Measurements from ENCODE around the gene FAM76B. TPM values are rescaled to one million over a fixed set of nuclear protein-coding genes. Genes with fewer than 3 reads are reported as not detected.

The FAM76B gene
- polyA plus RNA-seq, 1 donor (not counting 4 experiments of a cell fraction or from before 2014, with no cell fraction given), result 17.4 TPM

DNA sequence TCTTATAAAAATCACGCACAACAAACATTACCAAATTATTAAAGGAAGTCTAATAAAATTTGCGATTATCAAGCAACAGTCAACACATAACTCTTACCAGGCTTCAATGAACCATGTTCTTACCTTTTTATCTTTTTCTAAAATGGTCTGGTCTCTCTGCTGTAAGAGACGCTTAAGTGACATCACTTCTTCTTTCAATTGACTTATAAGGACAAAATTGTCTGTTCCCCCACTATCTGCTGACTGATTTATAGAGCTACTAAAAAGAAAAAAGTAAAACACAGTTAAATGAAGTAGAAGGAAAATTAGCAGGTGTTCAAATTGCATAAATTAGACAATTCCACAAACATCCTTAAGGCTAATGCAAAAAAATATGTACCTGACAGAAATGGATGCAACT lies 10.9 kb downstream of the FAM76B start:
- dilution Hi-C loops (cut with MboI; ENCODE audit: extremely low pct_ligation_motif_present, low sequenced_read_pairs), result no loop called here
- no peaks in the 10 kb centered on the region for H3K9me3 ChIP-seq (ENCODE audit: control insufficient read depth, low read depth, low read length)
- no peak for FAIRE-seq

DNA sequence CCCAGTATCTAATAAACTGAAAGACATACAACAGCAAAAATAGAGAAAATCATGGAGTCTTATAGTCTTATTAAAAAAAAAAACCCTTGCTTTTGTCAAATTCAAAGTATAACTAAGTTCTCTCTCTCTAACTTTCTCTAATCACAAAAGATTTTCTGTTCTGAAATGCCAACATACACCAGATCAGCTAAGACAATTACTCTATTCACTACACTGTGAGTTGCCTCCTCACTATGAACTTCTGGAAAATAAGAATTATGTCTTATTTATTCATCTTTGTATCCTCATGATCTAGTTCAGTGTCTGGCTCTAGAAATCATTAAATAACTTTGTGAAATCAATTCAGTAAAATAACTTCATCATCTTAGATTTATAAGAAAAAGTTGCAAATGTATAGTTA lies 12.7 kb downstream of the FAM76B start:
- no peak overlapping the region for H3K27ac ChIP-seq (ENCODE audit: control insufficient read depth, insufficient read depth, low read length)
- dilution Hi-C loops (cut with MboI; ENCODE audit: extremely low pct_ligation_motif_present, low sequenced_read_pairs), result no loop called here

More for the DNA sequence above, 10.9 kb downstream of the FAM76B start:
- H3K4me1 ChIP-seq (ENCODE audit: control insufficient read depth, extremely low read depth, insufficient read depth, low read length), result no peaks in the 10 kb centered on the region
- no peaks in the 10 kb centered on the region for H3K27me3 ChIP-seq (ENCODE audit: control insufficient read depth, extremely low read depth, insufficient read depth, low read length)
- peaks cover 10 to 26% of the 10 kb centered on the region in 2 experiments for H3K36me3 ChIP-seq (ENCODE audit: control insufficient read depth in 2 of 2, extremely low read depth in 1 of 2, insufficient read depth in 2 of 2, low read length in 2 of 2)
- no peak overlapping the region for H3K9ac ChIP-seq (ENCODE audit: control insufficient read depth, extremely low read depth, insufficient read depth, low read length)
- no peak overlapping the region for H2AFZ ChIP-seq (ENCODE audit: control insufficient read depth, low read length)
- H4K20me1 ChIP-seq (ENCODE audit: control insufficient read depth, extremely low read depth, insufficient read depth, low read length), result no peaks in the 10 kb centered on the region
- no peak overlapping the region for H3K4me3 ChIP-seq (ENCODE audit: control insufficient read depth in 2 of 3, extremely low read depth in 1 of 3, insufficient read depth in 2 of 3, low read depth in 1 of 3, low read length in 3 of 3)
- no peak overlapping the region for H3K27ac ChIP-seq (ENCODE audit: control insufficient read depth, insufficient read depth, low read length)
- no peak overlapping the region for H3K4me2 ChIP-seq (ENCODE audit: control insufficient read depth, extremely low read depth, insufficient read depth, low read depth, low read length)
- no peak for DNase-seq (ENCODE audit: low read depth, low spot score)
- H3K79me2 ChIP-seq (ENCODE audit: control insufficient read depth, insufficient read depth, low read length), result no peaks in the 10 kb centered on the region
- TF ChIP-seq, protein P1, sequence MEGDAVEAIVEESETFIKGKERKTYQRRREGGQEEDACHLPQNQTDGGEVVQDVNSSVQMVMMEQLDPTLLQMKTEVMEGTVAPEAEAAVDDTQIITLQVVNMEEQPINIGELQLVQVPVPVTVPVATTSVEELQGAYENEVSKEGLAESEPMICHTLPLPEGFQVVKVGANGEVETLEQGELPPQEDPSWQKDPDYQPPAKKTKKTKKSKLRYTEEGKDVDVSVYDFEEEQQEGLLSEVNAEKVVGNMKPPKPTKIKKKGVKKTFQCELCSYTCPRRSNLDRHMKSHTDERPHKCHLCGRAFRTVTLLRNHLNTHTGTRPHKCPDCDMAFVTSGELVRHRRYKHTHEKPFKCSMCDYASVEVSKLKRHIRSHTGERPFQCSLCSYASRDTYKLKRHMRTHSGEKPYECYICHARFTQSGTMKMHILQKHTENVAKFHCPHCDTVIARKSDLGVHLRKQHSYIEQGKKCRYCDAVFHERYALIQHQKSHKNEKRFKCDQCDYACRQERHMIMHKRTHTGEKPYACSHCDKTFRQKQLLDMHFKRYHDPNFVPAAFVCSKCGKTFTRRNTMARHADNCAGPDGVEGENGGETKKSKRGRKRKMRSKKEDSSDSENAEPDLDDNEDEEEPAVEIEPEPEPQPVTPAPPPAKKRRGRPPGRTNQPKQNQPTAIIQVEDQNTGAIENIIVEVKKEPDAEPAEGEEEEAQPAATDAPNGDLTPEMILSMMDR (optimal IDR thresholded peaks at IDR 0.05 in 1 of 3, IDR thresholded peaks at IDR 0.05 in 1 of 3, conservative IDR thresholded peaks at IDR 0.05 in 1 of 3; ENCODE audit: extremely low read depth in 1 of 3, insufficient read depth in 2 of 3, low read length in 3 of 3), result no peak
- TF ChIP-seq EZH2 (IDR thresholded peaks at IDR 0.05; ENCODE audit: low read length), result no peak
- H3K9me1 ChIP-seq (ENCODE audit: control insufficient read depth, extremely low read depth, insufficient read depth, low read length), result no peaks in the 10 kb centered on the region

More for the DNA sequence above, 12.7 kb downstream of the FAM76B start:
- no peaks in the 10 kb centered on the region for H3K9me3 ChIP-seq (ENCODE audit: control insufficient read depth, low read depth, low read length)
- H4K20me1 ChIP-seq (ENCODE audit: control insufficient read depth, extremely low read depth, insufficient read depth, low read length), result no peaks in the 10 kb centered on the region
- no peak overlapping the region for H3K4me3 ChIP-seq (ENCODE audit: control insufficient read depth in 2 of 3, extremely low read depth in 1 of 3, insufficient read depth in 2 of 3, low read depth in 1 of 3, low read length in 3 of 3)
- no peak for DNase-seq (ENCODE audit: low read depth, low spot score)
- no peaks in the 10 kb centered on the region for H3K27me3 ChIP-seq (ENCODE audit: control insufficient read depth, extremely low read depth, insufficient read depth, low read length)
- peaks cover 9 to 13% of the 10 kb centered on the region in 2 experiments for H3K36me3 ChIP-seq (ENCODE audit: control insufficient read depth in 2 of 2, extremely low read depth in 1 of 2, insufficient read depth in 2 of 2, low read length in 2 of 2)
- no peak overlapping the region for H2AFZ ChIP-seq (ENCODE audit: control insufficient read depth, low read length)
- no peak for TF ChIP-seq EZH2 (IDR thresholded peaks at IDR 0.05; ENCODE audit: low read length)
- TF ChIP-seq, protein P1 (optimal IDR thresholded peaks at IDR 0.05 in 1 of 3, IDR thresholded peaks at IDR 0.05 in 1 of 3, conservative IDR thresholded peaks at IDR 0.05 in 1 of 3; ENCODE audit: extremely low read depth in 1 of 3, insufficient read depth in 2 of 3, low read length in 3 of 3), result no peak
- no peaks in the 10 kb centered on the region for H3K79me2 ChIP-seq (ENCODE audit: control insufficient read depth, insufficient read depth, low read length)
- no peaks in the 10 kb centered on the region for H3K4me1 ChIP-seq (ENCODE audit: control insufficient read depth, extremely low read depth, insufficient read depth, low read length)
- no peak overlapping the region for H3K4me2 ChIP-seq (ENCODE audit: control insufficient read depth, extremely low read depth, insufficient read depth, low read depth, low read length)
- no peak overlapping the region for H3K9ac ChIP-seq (ENCODE audit: control insufficient read depth, extremely low read depth, insufficient read depth, low read length)
- FAIRE-seq, result no peak
- H3K9me1 ChIP-seq (ENCODE audit: control insufficient read depth, extremely low read depth, insufficient read depth, low read length), result no peaks in the 10 kb centered on the region

Data from keratinocyte (primary cell).